ENCODE results near the gene FAM240B.

FAM240B gene

DNA sequence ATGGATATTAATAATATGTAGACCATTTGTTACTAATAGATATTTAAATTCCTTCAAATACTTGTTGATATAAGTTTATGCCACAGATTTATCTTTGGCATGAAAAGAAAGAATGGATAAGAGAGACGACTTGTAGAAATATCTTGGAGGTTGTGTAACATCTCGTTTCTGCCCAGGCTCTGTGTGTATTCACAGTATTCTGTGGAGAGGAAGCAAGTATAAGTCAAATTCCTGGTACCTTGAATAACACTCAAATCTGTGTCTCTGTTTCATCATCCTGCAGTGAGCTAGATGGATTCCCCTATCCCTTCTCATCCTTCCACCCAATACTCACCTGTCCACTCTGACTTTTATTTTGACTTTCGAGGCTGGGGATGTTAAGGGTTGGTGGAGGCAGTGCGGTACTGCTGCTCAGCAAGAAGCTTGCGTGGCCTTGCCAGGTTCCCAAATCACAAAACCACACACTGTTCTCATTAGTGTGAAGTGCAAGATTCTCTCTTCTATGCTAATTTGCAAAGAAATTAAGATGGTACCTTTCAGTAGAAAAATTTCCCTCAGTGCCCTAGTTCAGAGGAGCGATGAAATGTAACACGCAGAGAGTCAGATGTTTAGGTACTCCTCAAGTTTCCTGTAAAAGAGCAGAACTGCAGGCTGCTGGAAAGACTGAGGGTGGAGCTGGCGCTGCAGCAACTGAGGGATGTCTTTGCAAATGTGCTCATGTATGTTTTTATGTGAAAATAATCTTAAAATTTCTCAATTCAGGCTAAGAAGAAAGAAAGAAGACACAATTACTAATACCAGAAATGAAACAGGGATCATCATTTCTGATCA lies 57.0 kb downstream of the FAM240B start:
- DNase-seq: no peak

DNA sequence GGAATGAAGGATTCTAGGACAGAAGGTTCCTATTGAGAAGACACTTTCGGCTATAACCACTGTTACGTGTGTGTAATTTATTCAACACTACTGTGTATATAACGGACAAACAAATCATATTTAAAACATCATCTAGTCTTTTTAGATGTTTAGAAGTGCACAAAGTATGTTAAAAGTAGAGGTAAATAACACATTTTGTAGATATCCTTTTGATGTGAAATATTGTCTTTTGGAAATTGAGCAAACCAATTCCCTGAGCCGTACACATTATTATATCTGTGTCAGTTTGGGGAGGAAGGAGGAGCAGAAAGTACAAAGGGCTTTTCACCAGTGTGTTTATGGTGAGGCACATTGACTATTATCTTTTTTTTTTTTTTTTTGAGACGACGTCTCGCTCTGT lies 60.4 kb downstream of the FAM240B start:
- no peak for DNase-seq

DNA sequence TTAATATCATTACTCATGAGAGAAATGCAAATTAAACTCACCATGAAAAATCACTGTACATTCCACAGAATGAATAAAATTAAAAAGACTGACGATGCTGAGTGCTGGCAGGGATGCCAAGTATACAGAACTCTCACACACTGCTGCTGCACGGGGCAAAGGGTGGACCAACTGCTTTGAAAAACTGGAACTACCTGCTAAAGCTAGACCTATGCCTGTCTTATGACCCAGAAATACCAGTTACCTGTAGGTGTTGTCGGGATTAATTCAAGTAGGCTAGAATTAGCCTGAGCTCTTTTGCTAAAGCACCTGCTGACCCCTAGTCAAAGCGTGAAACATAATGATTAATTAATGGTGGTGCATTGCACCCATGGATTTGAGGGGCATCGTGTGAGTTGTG lies 63.0 kb downstream of the FAM240B start:
- no peak for DNase-seq

DNA sequence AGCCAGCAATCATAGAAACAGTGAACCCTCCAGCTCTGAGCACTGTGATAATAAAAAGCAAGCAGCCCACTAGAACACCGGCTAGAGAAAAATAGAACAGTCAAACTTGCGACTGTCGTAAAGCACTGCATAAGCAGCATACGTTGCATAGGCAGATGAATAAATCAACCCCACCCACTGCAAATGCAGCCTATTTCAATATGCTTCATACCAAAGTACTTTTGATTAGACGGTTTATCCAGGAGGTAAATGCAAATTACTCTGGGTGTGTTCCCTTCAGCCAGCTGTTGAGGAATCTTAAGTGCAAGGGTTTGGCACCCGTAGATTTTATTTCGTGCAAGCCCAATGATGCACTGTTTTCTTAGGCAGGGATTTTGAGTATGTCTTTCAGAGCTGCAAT lies 67.4 kb downstream of the FAM240B start:
- DNase-seq: no peak

DNA sequence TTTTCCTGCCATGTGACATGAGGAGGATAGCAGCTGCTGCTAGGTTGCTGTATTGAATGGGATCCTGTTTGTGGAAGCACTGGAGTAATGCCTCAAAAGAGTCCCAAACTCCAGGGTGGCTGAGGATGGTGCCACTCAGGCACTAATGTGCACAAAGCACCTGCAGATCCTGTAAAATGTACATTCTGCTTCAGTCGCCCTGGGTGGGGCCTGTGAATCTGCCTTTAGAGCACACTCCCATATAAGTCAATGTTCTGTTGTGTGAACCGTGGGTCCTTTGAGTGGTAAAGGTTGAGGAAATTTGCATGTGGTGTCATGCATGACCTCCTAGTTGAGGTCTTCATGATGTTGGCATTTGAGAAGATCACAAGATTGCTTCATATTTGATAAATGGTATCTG lies 67.9 kb downstream of the FAM240B start:
- DNase-seq: no peak

DNA sequence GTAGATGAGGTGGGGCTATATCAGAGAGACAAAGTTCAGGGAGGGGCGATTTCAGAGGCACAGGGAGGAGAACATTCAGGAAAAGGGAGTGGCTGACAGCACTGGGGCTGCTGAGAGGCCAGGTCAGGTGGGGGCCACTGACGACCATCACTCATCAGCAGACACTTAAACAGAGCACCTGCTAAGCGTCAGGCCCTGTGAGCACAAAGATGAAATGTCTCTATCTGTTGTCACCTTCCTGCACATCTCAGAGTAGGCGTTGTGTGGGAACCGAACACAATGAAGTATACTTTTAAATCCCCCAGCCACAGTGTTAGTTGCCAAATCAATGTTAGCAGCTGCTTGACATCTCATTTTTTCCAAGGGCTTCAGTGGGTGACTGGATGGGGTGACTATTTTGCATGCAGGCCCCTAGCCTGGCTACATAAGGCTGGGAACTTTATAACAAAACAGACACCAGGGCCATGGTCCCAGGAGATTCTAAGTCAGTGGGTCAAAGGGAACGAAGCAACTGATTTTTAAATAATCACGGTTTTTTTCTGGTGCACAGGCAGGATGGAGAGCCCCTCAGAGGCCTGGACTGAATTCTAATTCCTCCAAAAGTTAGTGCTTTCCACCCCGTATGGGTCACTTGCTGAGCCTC lies 68.4 kb downstream of the FAM240B start:
- no peak for DNase-seq

DNA sequence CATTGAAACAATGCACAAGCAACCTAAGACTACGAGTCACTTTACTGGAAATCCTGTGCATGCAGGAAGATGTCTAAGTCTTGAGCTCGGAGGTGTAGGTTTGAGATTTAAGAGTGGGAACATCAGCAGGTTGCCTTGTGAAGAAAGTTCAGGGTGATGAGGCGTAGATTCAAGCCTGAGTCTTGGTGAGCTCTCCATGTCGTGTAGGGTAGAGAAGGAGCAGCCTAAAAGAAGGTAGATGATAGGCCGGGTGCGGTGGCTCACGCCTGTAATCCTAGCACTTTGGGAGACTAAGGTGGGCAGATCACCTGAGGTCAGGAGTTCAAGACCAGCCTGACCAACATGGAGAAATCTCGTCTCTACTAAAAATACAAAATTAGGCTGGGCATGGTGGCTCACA lies 69.4 kb downstream of the FAM240B start:
- DNase-seq: no peak

DNA sequence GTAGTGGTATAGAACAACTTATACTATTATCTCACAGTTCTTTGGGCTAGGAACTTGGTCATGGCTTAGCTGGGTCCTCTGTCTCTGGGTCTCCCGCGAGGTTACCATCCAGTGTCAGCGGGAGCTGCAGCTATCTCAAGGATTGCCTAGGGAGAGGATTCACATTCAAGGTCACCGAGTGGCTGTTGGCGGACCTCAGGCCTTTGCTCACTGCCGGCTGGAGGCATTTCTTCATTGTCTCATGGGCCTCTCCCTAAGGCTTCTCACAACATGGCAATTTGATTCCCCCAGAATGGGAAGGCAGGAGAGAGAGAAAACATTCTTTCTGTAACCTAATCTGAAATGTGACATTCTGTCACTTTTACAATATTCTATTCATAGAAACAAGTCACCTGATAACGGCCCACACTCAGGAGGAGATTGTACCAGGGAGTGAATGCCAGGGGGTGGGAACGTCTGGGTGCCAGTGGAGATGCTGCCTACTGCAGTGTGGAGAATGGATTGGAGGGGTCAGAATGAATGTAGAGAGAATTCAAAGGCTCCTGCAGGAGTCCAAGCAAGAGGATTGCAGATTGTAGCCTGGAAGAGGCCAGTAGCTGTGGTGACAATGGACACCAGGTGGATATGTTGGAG lies 70.1 kb downstream of the FAM240B start:
- no peak for DNase-seq

DNA sequence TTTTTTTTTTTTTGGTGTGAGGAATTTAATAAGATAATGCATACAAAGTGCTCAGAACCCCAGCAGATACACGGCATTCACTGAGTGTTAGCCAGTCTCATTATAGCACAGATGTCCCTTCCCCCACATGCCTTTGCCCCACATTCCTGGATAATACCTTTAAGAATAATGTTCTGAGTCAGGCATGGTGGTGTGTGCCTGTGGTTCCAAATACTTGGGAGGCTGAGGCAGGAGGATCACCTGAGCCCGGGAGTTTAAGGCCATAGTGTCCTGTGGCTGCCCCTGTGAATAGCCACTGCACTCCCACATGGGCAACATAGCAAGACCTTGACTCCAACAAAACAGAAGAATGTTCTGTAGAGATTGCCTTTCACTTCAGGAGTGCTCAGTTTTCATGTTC lies 75.3 kb downstream of the FAM240B start:
- no peak for DNase-seq
